ENCODE measurements around the gene C5orf47.

Gene C5orf47

GRCh38 chr5:173988554-173989431, at the start of gene C5orf47:
TSS of gene C5orf47 (plus strand) at chr5:173989170. CDS start at chr5:173989264, 94 bp downstream.
- no peak for DNase-seq

- DNase-seq = no peak
Observed at GRCh38 chr5:173940269-173940668, 48.7 kb upstream of the C5orf47 start.

GRCh38 chr5:173941102-173941501, 47.9 kb upstream of the C5orf47 start:
- DNase-seq = no peak

GRCh38 chr5:173941758-173942401, 47.1 kb upstream of the C5orf47 start:
- no peak for DNase-seq

- peak; percentile 67 for DNase-seq
Observed at GRCh38 chr5:173944511-173944910, 44.5 kb upstream of the C5orf47 start.

- DNase-seq = no peak
Observed at GRCh38 chr5:173945160-173945559, 43.8 kb upstream of the C5orf47 start.

GRCh38 chr5:173946323-173946722, 42.6 kb upstream of the C5orf47 start:
- DNase-seq = no peak

GRCh38 chr5:173950829-173951228, 38.1 kb upstream of the C5orf47 start:
- no peak for DNase-seq

GRCh38 chr5:173953528-173954090, 35.4 kb upstream of the C5orf47 start:
- DNase-seq = no peak

GRCh38 chr5:173954671-173955521, 34.1 kb upstream of the C5orf47 start:
- DNase-seq = no peak

GRCh38 chr5:173960986-173961385, 28.0 kb upstream of the C5orf47 start:
- no peak for DNase-seq

GRCh38 chr5:173961418-173961817, 27.6 kb upstream of the C5orf47 start:
- DNase-seq = no peak

GRCh38 chr5:173962436-173962972, 26.5 kb upstream of the C5orf47 start:
- no peak for DNase-seq

- DNase-seq = no peak
Observed at GRCh38 chr5:173963182-173963838, 25.7 kb upstream of the C5orf47 start.

GRCh38 chr5:173963867-173964441, 25.0 kb upstream of the C5orf47 start:
- no peak for DNase-seq

GRCh38 chr5:173964506-173964905, 24.5 kb upstream of the C5orf47 start:
- no peak for DNase-seq

- no peak for DNase-seq
Observed at GRCh38 chr5:173967241-173967640, 21.7 kb upstream of the C5orf47 start.

- DNase-seq = no peak
Observed at GRCh38 chr5:173968154-173968797, 20.7 kb upstream of the C5orf47 start.

- DNase-seq = no peak
Observed at GRCh38 chr5:173969167-173970049, 19.6 kb upstream of the C5orf47 start.

Measured in left hindlimb (tissue), 1 donor.